ENCODE results near the gene KCNMB1.

DNA sequence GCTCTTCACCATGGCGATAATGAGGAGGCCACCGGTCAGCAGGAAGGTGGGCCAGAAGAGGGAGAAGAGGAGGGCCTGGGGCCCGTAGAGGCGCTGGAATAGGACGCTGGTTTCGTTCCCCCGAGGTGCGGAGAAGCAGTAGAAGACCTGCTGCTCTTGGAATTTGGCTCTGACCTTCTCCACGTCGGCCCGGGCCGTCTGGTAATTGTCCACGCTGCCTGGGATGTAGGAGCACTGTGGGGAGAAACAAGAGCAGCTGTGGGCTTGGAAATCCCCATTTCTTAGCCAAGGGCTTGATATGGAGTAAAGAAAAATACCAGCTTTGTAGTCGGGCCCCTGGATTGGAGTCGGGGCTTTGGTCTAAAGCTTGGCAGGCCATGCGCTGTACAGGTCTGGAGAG, 10.4 kb downstream of the KCNMB1 start:
- TF ChIP-seq CTCF (IDR thresholded peaks at IDR 0.05 in 4 of 5, conservative IDR thresholded peaks at IDR 0.05 in 1 of 5) (no peak), POLR2A (IDR thresholded peaks at IDR 0.05) (no peak)
